Measurements from ENCODE around the gene NDUFA8. TPM values are rescaled to one million over a fixed set of nuclear protein-coding genes. Genes with fewer than 3 reads are reported as not detected.

The NDUFA8 gene
- total RNA-seq, 1 experiment from 2014 or later, result 60.7 TPM

DNA sequence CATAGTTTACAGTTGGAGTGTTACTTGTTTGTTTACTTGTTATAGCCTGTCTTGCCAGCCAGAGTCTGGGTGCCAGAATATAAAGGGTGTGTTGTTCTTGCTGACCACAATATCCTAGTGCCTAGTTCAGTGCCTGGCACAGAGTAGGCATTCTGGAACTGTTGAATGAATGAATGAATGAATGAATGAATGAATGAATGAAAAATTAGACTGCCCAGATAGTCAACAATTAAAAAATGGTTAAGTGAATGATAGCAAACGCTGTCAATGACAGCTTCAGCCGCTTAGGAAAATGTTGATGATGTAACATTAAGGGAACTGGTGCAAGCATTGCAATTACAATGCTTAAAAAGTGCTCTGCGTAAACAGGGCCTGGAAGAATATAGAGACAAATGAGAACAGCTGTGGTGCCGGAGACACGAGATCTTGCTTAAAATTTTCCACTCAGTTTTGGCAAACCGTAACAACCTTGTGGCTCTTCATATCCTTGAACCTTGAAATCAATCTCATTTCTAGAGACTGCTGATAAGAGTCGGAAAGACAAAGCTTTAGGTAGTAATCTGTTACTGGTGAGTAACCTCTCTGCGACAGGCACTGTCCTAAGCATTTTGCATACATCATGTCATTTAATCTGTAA lies 61.8 kb downstream of the NDUFA8 start:
- peaks cover 5 to 9% of the 10 kb centered on the region in 2 experiments; a peak in 3 of 4 replicates for H3K4me1 Mint-ChIP-seq
- WGBS (ENCODE audit: extremely low coverage, insufficient read length, low lambda C conversion rate), result no CpG with 5 or more reads among the region's 8 CpGs
- H3K27me3 Mint-ChIP-seq (ENCODE audit: low read depth), result peaks cover 29% of the 10 kb centered on the region

More for the DNA sequence above, 61.8 kb downstream of the NDUFA8 start:
- DNase-seq, result no peak
- Histone ChIP-seq H3K9me3 (ENCODE audit: control insufficient read depth, low read depth, low read length) (no peaks in the 10 kb centered on the region), H3K4me2 (ENCODE audit: insufficient read depth, insufficient read length, low read length) (no peak overlapping the region), H3T11ph (ENCODE audit: low read length) (no peak overlapping the region), H2BK12ac (ENCODE audit: insufficient read length, low read depth, low read length) (no peak overlapping the region), H3K23me2 (ENCODE audit: insufficient read length, low read depth, low read length, poor library complexity, severe bottlenecking) (peaks cover 7% of the 10 kb centered on the region), H2BK20ac (ENCODE audit: low read depth, low read length, poor library complexity, severe bottlenecking) (no peak overlapping the region), H2BK5ac (ENCODE audit: insufficient read length, low read length) (no peak overlapping the region), H3K18ac (ENCODE audit: insufficient read length, low read depth, low read length) (no peak overlapping the region), H3K56ac (ENCODE audit: insufficient read length, low read depth, low read length) (no peak overlapping the region), H3K4me1 (ENCODE audit: insufficient read depth, low read length) (no peaks in the 10 kb centered on the region), H3K9ac (ENCODE audit: extremely low read depth, insufficient read length, low read length) (no peak overlapping the region), H4K20me1 (ENCODE audit: control insufficient read depth, insufficient read depth, insufficient read length) (peaks cover 2% of the 10 kb centered on the region), H2BK120ac (ENCODE audit: low read depth, low read length, poor library complexity, severe bottlenecking) (no peak overlapping the region), H3K4ac (ENCODE audit: low read depth, low read length) (no peak overlapping the region), H3K27ac (ENCODE audit: insufficient read length, low read depth, low read length) (no peak overlapping the region), H4K5ac (ENCODE audit: insufficient read length, low read depth, low read length) (no peak overlapping the region), H3K23ac (ENCODE audit: insufficient read length, low read depth, low read length) (no peak overlapping the region), H2AFZ (ENCODE audit: low read length) (no peak overlapping the region), H3K27me3 (ENCODE audit: insufficient read depth, low read length) (no peaks in the 10 kb centered on the region), H3K79me1 (ENCODE audit: insufficient read depth, low read depth, low read length, poor library complexity, severe bottlenecking) (no peaks in the 10 kb centered on the region), H2AK5ac (ENCODE audit: insufficient read length, low read length) (no peak overlapping the region), H2BK15ac (ENCODE audit: low read depth, low read length) (no peak overlapping the region), H3K14ac (ENCODE audit: insufficient read depth, low read length) (no peak overlapping the region), H4K8ac (replicated peaks; ENCODE audit: insufficient read length, low read depth, low read length) (no peak overlapping the region), H4K91ac (ENCODE audit: insufficient read length, low read depth, low read length) (no peak overlapping the region), H3K79me2 (ENCODE audit: insufficient read depth, low read length) (no peaks in the 10 kb centered on the region)
- Mint-ChIP-seq H3K9me3 (peaks cover 0 to 2% of the 10 kb centered on the region in 2 experiments; a peak in 2 of 5 replicates), H3K4me3 (no peak overlapping the region), H3K36me3 (ENCODE audit: insufficient read depth in 1 of 3, low read depth in 3 of 3) (0 out of 7 replicates have a peak, but pooled peaks cover 0 to 1% (median 0%) of the 10 kb centered on the region in 3 experiments), H3K27ac (no peak overlapping the region)
- TF ChIP-seq, protein P1, sequence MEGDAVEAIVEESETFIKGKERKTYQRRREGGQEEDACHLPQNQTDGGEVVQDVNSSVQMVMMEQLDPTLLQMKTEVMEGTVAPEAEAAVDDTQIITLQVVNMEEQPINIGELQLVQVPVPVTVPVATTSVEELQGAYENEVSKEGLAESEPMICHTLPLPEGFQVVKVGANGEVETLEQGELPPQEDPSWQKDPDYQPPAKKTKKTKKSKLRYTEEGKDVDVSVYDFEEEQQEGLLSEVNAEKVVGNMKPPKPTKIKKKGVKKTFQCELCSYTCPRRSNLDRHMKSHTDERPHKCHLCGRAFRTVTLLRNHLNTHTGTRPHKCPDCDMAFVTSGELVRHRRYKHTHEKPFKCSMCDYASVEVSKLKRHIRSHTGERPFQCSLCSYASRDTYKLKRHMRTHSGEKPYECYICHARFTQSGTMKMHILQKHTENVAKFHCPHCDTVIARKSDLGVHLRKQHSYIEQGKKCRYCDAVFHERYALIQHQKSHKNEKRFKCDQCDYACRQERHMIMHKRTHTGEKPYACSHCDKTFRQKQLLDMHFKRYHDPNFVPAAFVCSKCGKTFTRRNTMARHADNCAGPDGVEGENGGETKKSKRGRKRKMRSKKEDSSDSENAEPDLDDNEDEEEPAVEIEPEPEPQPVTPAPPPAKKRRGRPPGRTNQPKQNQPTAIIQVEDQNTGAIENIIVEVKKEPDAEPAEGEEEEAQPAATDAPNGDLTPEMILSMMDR (conservative IDR thresholded peaks at IDR 0.05), result no peak

All from H9 (cell line).